HG02852 (cell line): ENCODE measurements around the gene BPIFB2.

Experiments
- ATAC-seq: cut with Tn5 transposase; IDR thresholded peaks from one replicate; pipeline ENCODE4 v1.9.1; 2021; ENCODE audit warnings: mild to moderate bottlenecking, moderate library complexity; ENCODE audit not compliant: unreplicated experiment

BPIFB2 gene

DNA sequence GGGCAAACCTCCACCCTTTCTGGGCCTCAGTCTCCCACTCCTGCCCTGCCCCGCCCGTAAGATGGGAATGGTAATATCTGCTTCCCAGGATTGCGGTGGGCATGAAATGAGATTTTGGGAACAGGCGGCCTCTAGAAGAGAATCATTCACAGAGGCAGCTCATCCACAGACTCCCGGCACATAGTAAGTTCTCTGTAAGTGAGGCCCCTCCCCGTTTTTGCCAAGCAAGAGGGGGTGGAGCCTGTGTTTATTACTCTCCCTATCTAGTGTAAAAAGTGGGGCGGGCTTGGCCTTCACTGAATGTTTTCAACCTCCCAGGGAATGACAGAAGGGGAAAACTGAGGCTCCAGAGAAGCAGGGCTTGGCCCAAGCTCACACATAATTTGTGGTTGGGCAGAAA lies 23.3 kb upstream of the BPIFB2 start:
- ATAC-seq, result no peak

DNA sequence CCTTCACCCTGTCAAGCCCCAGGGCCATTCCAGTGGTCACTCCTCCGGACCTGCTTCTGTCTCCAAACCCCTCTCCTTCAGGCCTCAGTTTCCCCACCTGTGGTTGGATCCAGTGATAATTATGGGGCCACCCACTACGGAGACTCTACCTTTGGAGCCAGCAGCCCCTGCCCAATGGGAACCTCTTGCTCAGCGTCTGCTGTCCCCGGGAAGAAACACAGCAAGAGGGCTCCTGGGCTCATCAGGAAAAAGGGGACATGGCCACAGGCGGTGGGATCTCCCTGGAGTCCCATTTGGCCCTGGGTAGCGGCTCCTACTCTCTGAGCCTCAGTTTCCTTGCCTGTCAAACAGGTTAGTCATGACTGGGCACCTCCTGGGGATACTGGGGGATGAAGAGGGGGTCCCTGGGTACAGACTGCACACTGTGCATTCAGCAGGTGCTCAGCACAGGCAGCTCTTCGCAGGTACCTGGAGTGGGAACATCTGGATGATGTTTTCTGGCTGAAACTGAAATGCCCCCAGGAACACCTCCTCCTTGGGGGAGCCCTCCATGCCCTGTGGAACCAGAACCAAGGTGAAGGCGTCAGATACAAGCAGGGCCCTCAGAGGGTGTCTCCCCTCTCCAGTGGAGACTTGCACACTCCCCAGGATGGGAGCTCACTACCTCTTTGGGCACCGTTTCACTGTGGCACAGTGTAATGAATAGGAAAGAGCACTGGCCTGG lies 22.7 kb upstream of the BPIFB2 start:
- no peak for ATAC-seq

DNA sequence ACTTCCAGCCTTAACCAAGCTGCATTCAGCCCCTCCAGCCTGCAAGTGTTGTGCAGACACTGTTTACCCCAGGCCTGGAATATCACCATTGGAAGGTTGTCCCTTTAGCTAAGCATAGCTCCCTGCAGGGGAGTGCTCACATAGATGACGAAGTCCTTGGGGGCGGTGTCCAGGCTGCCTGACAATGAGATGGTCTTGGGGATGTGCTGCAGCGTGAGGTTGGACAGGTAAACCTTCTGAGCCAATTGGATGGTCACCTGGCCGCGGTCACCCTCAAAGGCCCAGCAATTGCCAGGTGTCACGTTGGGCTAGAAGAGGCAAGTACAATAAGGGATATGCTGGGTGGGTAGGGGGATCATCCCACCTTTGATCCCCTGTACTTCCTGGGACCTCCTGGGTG lies 21.9 kb upstream of the BPIFB2 start:
- ATAC-seq, result no peak

GRCh38 chr20:32986331-32986966 lies 21.1 kb upstream of the BPIFB2 start:
- ATAC-seq, result no peak

- ATAC-seq, result no peak
These were observed 20.3 kb upstream of the BPIFB2 start for GRCh38 chr20:32987044-32987825.

GRCh38 chr20:32988008-32988407 lies 19.5 kb upstream of the BPIFB2 start:
- no peak for ATAC-seq

DNA sequence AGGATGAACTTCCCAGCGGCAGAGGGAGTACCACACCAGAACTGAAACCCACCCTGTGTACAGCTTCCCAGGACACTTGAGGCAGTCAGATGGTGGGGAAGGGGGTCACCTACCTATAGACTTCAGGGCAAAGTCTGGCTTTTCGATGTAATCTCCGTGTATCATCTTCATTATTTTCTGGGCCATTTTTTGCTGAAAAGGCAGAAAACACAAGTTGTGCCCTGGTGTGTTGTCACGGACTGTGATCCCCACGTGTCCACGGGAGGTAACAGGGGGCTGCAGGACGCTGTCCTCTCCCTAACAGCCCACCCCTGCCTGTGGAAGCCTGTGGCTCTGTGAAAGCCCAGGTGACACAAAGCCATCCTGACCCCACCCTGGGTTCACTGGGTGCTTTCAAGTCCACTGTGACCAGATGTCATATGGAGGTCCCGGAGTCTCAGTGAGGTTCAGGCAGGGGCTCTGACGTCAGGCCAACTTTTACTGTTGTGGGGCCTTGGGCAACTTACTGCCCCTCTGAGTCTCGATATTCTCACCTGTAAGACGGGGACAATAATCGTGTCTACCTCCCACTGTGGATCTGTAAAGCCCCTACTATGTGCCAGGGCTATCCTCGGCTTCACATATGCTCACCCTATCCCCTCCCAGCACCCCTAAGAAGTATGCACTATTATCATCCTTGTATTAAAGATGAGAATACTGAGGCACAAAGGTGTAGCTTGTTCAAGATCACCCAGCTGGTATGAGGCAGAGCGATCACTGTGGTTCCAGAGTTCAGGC lies 17.8 kb upstream of the BPIFB2 start:
- ATAC-seq, result no peak

DNA sequence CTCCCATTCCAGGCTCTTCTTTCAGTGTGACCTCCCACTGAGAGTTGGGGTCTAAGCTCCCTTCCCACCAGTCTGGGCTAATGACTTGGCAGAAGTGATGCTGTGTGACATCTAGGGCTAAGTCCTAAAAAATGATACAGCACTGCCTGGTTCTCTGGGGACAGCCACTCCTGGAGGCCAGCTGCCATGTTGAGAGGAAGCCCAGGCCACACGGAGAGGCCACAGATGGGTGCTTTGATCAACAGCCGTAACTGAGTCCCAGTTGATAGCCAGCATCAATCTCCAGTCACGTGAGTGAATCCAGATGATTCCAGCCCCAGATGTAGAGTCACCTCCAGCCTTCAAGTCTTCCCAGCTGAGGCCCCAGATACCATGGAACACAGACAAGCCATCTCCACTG lies 17.1 kb upstream of the BPIFB2 start:
- ATAC-seq, result no peak

DNA sequence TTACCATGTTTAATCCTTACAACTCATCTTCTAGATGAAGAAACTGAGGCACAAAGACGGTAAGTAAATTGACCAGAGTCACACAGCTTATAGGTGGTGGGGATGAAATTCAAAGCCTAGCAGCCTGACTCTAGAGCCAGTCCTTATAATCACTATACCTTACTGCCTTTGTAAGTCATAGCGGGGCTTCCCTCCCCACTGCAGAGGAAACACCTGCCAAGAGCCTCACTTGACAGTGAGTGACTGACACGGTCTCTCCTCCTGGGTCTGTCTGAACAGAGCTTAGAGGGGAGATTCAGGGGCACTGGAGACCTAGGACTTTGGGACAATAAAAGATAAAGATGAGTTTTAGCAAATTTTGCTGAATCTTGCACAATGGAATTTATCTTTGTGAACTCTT lies 16.1 kb upstream of the BPIFB2 start:
- ATAC-seq, result no peak

GRCh38 chr20:32991792-32992641 lies 15.5 kb upstream of the BPIFB2 start:
- ATAC-seq, result no peak

GRCh38 chr20:32993496-32994050 lies 13.9 kb upstream of the BPIFB2 start:
- ATAC-seq, result no peak

GRCh38 chr20:32995802-32996201 lies 11.7 kb upstream of the BPIFB2 start:
- ATAC-seq, result no peak

DNA sequence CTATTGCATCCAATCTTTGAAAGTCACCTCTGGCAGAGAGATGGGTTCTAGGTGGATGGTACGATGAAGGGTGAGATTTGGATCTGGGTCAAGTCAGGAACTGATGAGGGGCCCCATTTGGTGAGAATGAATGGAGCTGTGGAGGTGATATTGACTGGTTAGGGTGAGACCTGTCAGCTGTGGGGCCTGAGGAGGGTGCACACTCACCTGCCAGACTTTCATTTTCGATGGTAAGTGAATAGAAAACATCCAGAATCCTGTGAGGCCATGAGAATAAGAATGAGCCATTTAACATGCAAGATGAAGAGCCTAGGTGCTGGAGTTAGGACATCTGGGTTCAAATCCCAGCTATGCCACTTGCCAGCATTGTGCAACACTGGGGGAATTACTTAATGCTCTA lies 10.1 kb upstream of the BPIFB2 start:
- no peak for ATAC-seq

DNA sequence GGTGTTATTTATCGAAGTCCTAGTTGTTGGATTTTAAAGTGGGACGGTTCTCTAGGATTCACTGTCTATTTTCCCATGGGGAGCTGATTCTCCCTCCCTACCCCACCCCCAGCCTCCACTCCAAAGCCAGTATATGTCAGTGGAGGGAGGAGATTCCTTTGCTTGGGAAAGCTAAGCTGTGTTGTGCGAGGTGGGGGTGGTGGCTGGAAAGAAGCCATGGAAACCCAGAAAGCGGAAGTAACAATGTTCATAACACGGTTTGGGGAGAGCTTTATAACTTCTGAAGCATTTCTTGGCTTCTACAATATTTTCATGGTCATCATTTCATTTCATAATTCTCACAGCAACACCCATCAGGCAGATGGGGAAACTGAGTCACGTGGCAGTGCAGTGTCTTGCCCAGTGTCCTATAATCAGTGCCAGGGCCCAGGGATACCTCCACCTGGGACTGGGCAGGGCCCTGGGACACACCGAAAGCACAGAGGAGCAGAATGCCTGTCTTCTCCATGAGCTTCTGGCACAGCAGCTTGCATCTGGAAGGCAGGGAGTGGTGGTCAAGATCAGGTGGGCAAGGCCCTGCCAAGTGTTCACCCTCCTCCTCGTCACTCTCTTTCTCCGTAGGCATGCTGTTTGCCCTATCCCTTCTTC lies 7.8 kb upstream of the BPIFB2 start:
- ATAC-seq, result no peak

DNA sequence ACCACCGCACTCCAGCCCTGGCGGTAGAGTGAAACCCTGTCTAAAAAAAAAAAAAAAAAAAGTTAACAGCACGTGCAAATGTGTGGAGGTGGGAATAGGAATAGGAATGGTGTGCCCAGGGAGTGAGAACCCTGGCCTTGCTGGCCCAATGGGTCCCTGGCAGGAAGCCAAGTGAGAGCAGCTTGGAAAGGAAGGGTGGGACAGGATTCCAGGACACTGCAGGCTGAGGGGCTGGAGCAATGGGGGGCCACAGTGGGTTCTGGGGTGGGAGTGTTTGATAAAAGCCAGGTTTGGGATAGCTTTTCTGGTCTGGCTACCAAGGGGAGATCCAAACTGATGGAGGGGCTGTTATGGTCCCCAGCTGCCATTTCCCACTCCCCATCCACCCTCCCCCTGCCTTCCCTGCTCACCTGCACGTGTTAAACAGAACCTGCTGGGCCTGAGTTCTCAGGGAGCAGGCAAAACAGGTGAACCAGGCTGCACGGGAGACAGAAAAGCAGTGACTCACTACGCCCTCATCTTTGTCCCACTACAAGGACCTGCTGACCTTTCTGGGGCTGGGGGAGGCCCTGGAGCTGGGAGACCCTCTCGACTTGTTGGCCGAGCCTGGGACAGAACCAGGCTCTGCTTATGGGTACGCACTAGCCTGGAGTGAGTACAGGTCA lies 6.6 kb upstream of the BPIFB2 start:
- no peak for ATAC-seq

- no peak for ATAC-seq
These were observed 5.3 kb upstream of the BPIFB2 start for GRCh38 chr20:33002087-33002808.

- ATAC-seq, result no peak
These were observed 3.3 kb upstream of the BPIFB2 start, which contains the start of gene SUN5 for GRCh38 chr20:33004141-33004751. SUN5 (minus strand) TSS chr20:33004433; CDS start chr20:33004340, 93 bp downstream.

DNA sequence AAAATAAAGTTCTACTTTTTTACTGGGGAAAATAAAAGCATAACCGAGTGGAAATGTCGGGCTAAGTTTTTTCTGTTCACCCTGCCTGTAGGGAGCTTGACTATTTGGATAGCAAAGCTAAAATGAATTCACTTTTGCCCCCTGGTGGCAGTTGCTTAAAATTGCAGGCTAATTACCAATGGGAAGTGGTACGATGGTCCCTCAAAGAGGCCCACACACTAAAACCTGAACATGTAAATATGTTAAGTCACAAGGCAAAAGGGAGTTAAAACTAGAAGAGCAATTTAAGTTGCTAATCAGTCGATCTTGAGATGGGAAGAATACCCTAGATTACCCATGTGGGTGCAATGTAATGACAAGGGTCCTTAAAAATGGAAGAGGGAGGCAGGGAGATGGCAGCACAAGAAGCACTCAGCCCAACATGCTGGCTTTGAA lies 2.4 kb upstream of the BPIFB2 start:
- ATAC-seq, result no peak
